ENCODE measurements around the gene NEMP2. TPM values are rescaled to one million over a fixed set of nuclear protein-coding genes. Genes with fewer than 3 reads are reported as not detected.

Gene NEMP2
- total and polyA plus RNA-seq, 2 of the 8 experiments (the other 6 are each of a cell fraction or from before 2014, with no cell fraction given), result 3.1 to 5.3 TPM

GRCh38 chr2:190554357-190555006 lies 20.0 kb upstream of the NEMP2 start:
- Histone ChIP-seq H3K27ac (ENCODE audit: low read depth, low read length) (no peak overlapping the region), H2BK5ac (ENCODE audit: low read depth, low read length) (no peak overlapping the region), H2BK12ac (ENCODE audit: low read depth, low read length) (no peak overlapping the region), H3K79me2 (ENCODE audit: control insufficient read depth in 1 of 2, insufficient read depth in 2 of 2, low read length in 2 of 2) (no peaks in the 10 kb centered on the region), H3K23ac (ENCODE audit: insufficient read length) (no peak overlapping the region), H3K18ac (ENCODE audit: extremely low read depth, low read length) (peak overlapping the region; percentile 48), H4K8ac (ENCODE audit: extremely low read depth, insufficient read depth, low read length) (no peak overlapping the region; the same call in 1 of the 2 replicates), H2BK15ac (ENCODE audit: low read length) (peak overlapping the region; percentile 88; the same call in 1 of the 2 replicates), H4K5ac (ENCODE audit: insufficient read length, low read depth, low read length) (no peak overlapping the region), H4K91ac (replicated peaks; ENCODE audit: insufficient read length, low read length) (no peak overlapping the region), H2AK5ac (ENCODE audit: low read depth, low read length) (no peak overlapping the region), H3K14ac (ENCODE audit: insufficient read length) (no peak overlapping the region), H3K9ac (replicated peaks in 1 of 4; ENCODE audit: extremely low read depth in 1 of 4, low read depth in 3 of 4, low read length in 3 of 4) (no peak overlapping the region), H3K4me1 (replicated peaks in 1 of 4; ENCODE audit: control insufficient read depth in 3 of 4, insufficient read depth in 4 of 4, low read length in 3 of 4) (peaks cover 0 to 3% (median under 1%) of the 10 kb centered on the region in 4 experiments; a peak in 4 of 7 replicates), H3K23me2 (ENCODE audit: low read depth, low read length) (no peaks in the 10 kb centered on the region), H2BK20ac (ENCODE audit: low read length) (no peak overlapping the region), H3K9me3 (ENCODE audit: insufficient read depth in 2 of 2, low read depth in 1 of 2, low read length in 1 of 2) (no peaks in the 10 kb centered on the region), H3K56ac (replicated peaks; ENCODE audit: insufficient read length, low read depth, low read length) (no peak overlapping the region), H3K4me2 (ENCODE audit: insufficient read depth in 1 of 2, low read depth in 2 of 2, low read length in 2 of 2) (no peak overlapping the region), H3K4me3 (ENCODE audit: extremely low read depth in 1 of 4, insufficient read depth in 2 of 4, low read depth in 3 of 4, low read length in 4 of 4) (no peak overlapping the region), H3K4ac (replicated peaks; ENCODE audit: insufficient read length, low read depth, low read length) (no peak overlapping the region), H3K79me1 (ENCODE audit: low read depth, low read length) (no peaks in the 10 kb centered on the region), H3K36me3 (ENCODE audit: control insufficient read depth in 2 of 4, insufficient read depth in 4 of 4, low read length in 3 of 4) (no peaks in the 10 kb centered on the region), H2AFZ (ENCODE audit: low read length) (peak overlapping the region; percentile 83), H3K27me3 (replicated peaks in 1 of 4; ENCODE audit: control insufficient read depth in 3 of 4, extremely low read depth in 1 of 4, insufficient read depth in 3 of 4, low read length in 3 of 4) (no peaks in the 10 kb centered on the region), H2BK120ac (replicated peaks; ENCODE audit: low read depth, low read length) (no peak overlapping the region), H4K20me1 (replicated peaks in 1 of 2; ENCODE audit: control insufficient read depth in 1 of 2, insufficient read depth in 2 of 2, low read length in 2 of 2) (no peaks in the 10 kb centered on the region)
- no peak for DNase-seq (ENCODE audit: low read depth in 1 of 2, low spot score in 2 of 2)
- ChIA-PET CTCF (ENCODE audit: partially characterized antibody) (interaction anchor here (0.6 to 0.9 kb wide), 2 partner anchors 22 to 79 kb away, joined by 3 read pairs; no protein-coding TSS in a partner anchor), POLR2A (ENCODE audit: partially characterized antibody) (interaction anchor here (0.7 to 1.4 kb wide), 2 partner anchors 10 to 17 kb away, joined by 3 read pairs; no protein-coding TSS in a partner anchor)
- no peak for FAIRE-seq
- WGBS, 2 experiments (ENCODE audit: extremely low coverage in 1 of 2, insufficient coverage in 1 of 2, insufficient read length in 1 of 2, insufficient replicate concordance in 2 of 2, low coverage in 1 of 2, low lambda C conversion rate in 2 of 2, missing lambda C conversion rate in 1 of 2), result 84% methylated on average over 7 of the region's 7 CpGs; no CpG with 5 or more reads in 1 of the 2 experiments
- TF ChIP-seq JUND (IDR thresholded peaks at IDR 0.05; ENCODE audit: low read length), result no peak
- TF ChIP-seq CHD2 (IDR thresholded peaks at IDR 0.05; ENCODE audit: low read length), result no peak
- TF ChIP-seq MAX (IDR thresholded peaks at IDR 0.05), result no peak
- no peak for TF ChIP-seq EGR1 (IDR thresholded peaks at IDR 0.05; ENCODE audit: borderline replicate concordance, low read depth, low read length)
- TF ChIP-seq KDM4A (IDR thresholded peaks at IDR 0.05; ENCODE audit: low read depth, low read length, severe bottlenecking), result peak; percentile 25

Data from H1 (cell line).